ENCODE data around the gene MYL7. TPM values are rescaled to one million over a fixed set of nuclear protein-coding genes. Genes with fewer than 3 reads are reported as not detected.

MYL7 gene
- total and polyA plus RNA-seq, 2 of the 4 experiments (the other 2 are of a cell fraction), result 0.24 TPM; not detected in 1

GRCh38 chr7:44103566-44103922, 37.6 kb downstream of the MYL7 start:
- no peak overlapping the region for H3K18ac ChIP-seq (ENCODE audit: low read depth, low read length)
- no peak overlapping the region for H2BK5ac ChIP-seq (ENCODE audit: low read depth, low read length, poor library complexity, severe bottlenecking)
- H3K4me3 ChIP-seq (ENCODE audit: insufficient read depth, low read depth, low read length), result no peak overlapping the region
- intact Hi-C loops (cut with micrococcal nuclease), result no loop called here
- TF ChIP-seq BHLHE40 (IDR thresholded peaks at IDR 0.05; ENCODE audit: low read depth, low read length) (no peak), CHD1 (IDR thresholded peaks at IDR 0.05; ENCODE audit: low read depth, low read length) (no peak), MXI1 (IDR thresholded peaks at IDR 0.05; ENCODE audit: borderline replicate concordance, low read depth, low read length) (no peak), MAZ (IDR thresholded peaks at IDR 0.05; ENCODE audit: borderline replicate concordance, low read depth, low read length) (no peak), RCOR1 (IDR thresholded peaks at IDR 0.05; ENCODE audit: insufficient replicate concordance, low read length) (no peak), MAFK (IDR thresholded peaks at IDR 0.05; ENCODE audit: low read depth, low read length) (no peak), SMC3 (IDR thresholded peaks at IDR 0.05; ENCODE audit: low read depth, low read length) (no peak), CTCF (conservative IDR thresholded peaks at IDR 0.05; ENCODE audit: low read depth, low read length) (no peak), NFE2L2 (IDR thresholded peaks at IDR 0.05; ENCODE audit: low read depth, low read length) (no peak), CEBPB (IDR thresholded peaks at IDR 0.05; ENCODE audit: low read depth, low read length) (no peak), ELK1 (IDR thresholded peaks at IDR 0.05; ENCODE audit: borderline replicate concordance, low read depth, low read length) (no peak), USF2 (IDR thresholded peaks at IDR 0.05; ENCODE audit: low read depth, low read length) (no peak), RAD21 (IDR thresholded peaks at IDR 0.05; ENCODE audit: low read length) (no peak), RFX5 (IDR thresholded peaks at IDR 0.05; ENCODE audit: low read depth, low read length) (no peak), POLR2A (IDR thresholded peaks at IDR 0.05; ENCODE audit: low read depth, low read length) (no peak)
- no peaks in the 10 kb centered on the region for H4K20me1 ChIP-seq (ENCODE audit: insufficient read depth, low read length)
- ChIA-PET POLR2A (ENCODE audit: unreplicated experiment) (no interaction called here), CTCF (no interaction called here)
- dilution Hi-C loops (cut with HindIII; ENCODE audit: low sequenced_read_pairs, unreplicated experiment), result no loop called here
- peaks cover 36% of the 10 kb centered on the region for H3K4me1 ChIP-seq (ENCODE audit: control insufficient read depth, insufficient read depth, low read length)
- no peak overlapping the region for H4K8ac ChIP-seq (ENCODE audit: low read depth in 2 of 2, low read length in 2 of 2)
- no peaks in the 10 kb centered on the region; a peak in 1 of 4 replicates for H3K79me1 ChIP-seq (ENCODE audit: low read depth in 1 of 2, low read length in 2 of 2)
- no peak overlapping the region for H2BK20ac ChIP-seq (ENCODE audit: low read depth, low read length)
- no peak overlapping the region for H4K91ac ChIP-seq (ENCODE audit: insufficient read depth, low read depth, low read length)
- in situ Hi-C loops (cut with MboI; ENCODE audit: low sequenced_read_pairs), result no loop called here
- peak overlapping the region; percentile 36; the same call in 1 of the 2 replicates for H3K14ac ChIP-seq (replicated peaks; ENCODE audit: low read depth, low read length)
- WGBS, 2 experiments (ENCODE audit: extremely low coverage in 2 of 2, insufficient read length in 1 of 2), result 80% methylated on average over 1 of the region's 8 CpGs; no CpG with 5 or more reads in 1 of the 2 experiments
- no peak overlapping the region for H3K4me2 ChIP-seq (ENCODE audit: low read depth, low read length)
- H3K27ac ChIP-seq (ENCODE audit: insufficient read depth, low read length), result no peak overlapping the region
- no peak overlapping the region for H3K23ac ChIP-seq (ENCODE audit: low read depth, low read length)
- no peak overlapping the region for H2BK15ac ChIP-seq (ENCODE audit: low read depth, low read length)
- H3K4ac ChIP-seq (ENCODE audit: low read depth, low read length), result 0 out of 2 replicates have a peak overlapping the region, but pooled peaks have one; percentile 31
- no peak overlapping the region for H2AFZ ChIP-seq (replicated peaks; ENCODE audit: low read length, poor library complexity)
- no peak overlapping the region for H2AK5ac ChIP-seq (ENCODE audit: low read depth, low read length)
- H3K56ac ChIP-seq (ENCODE audit: extremely low read depth, insufficient read depth, low read length), result no peak overlapping the region
- H2BK120ac ChIP-seq (ENCODE audit: low read depth, low read length), result no peak overlapping the region
- peaks cover 25% of the 10 kb centered on the region for H3K9me1 ChIP-seq (ENCODE audit: insufficient read depth, low read length)
- no peaks in the 10 kb centered on the region for H3K27me3 ChIP-seq (ENCODE audit: control insufficient read depth, insufficient read depth, low read length)
- no peak overlapping the region for H3K9ac ChIP-seq (ENCODE audit: low read depth, low read length)
- H3K36me3 ChIP-seq (ENCODE audit: control insufficient read depth, insufficient read depth, low read length), result no peaks in the 10 kb centered on the region
- H3K9me3 ChIP-seq (ENCODE audit: control insufficient read depth, insufficient read depth, low read length), result no peaks in the 10 kb centered on the region
- peak overlapping the region; percentile 33 for H2AK9ac ChIP-seq (replicated peaks; ENCODE audit: low read depth, low read length, poor library complexity)
- no peak for DNase-seq
- BruUV-seq (replicated peaks), result no TSS peak
- ATAC-seq (ENCODE audit: low read depth), result no peak
- H4K5ac ChIP-seq (ENCODE audit: low read depth, low read length), result no peak overlapping the region
